DOHH2 (cell line): Measurements from ENCODE around the gene CYP17A1.

ENCODE experiments used
- EZH2phosphoT487 ChIP-seq: fragments of 200-600 bp; sonication (generic); IDR thresholded peaks from 2 replicates; pipeline ENCODE4 v1.6.1; 2017; ENCODE audit warnings: borderline replicate concordance, mild to moderate bottlenecking, antibody characterized with exemption, low read length, moderate library complexity, mixed read lengths
- TF ChIP-seq, protein P1 (sequence below): fragments of 200-600 bp; sonication (generic); IDR thresholded peaks from one replicate; pipeline ENCODE4 v1.5.1; 2014; ENCODE audit warnings: antibody characterized with exemption, mild to moderate bottlenecking, low read depth, low read length; ENCODE audit not compliant: poor library complexity, severe bottlenecking

DNA sequence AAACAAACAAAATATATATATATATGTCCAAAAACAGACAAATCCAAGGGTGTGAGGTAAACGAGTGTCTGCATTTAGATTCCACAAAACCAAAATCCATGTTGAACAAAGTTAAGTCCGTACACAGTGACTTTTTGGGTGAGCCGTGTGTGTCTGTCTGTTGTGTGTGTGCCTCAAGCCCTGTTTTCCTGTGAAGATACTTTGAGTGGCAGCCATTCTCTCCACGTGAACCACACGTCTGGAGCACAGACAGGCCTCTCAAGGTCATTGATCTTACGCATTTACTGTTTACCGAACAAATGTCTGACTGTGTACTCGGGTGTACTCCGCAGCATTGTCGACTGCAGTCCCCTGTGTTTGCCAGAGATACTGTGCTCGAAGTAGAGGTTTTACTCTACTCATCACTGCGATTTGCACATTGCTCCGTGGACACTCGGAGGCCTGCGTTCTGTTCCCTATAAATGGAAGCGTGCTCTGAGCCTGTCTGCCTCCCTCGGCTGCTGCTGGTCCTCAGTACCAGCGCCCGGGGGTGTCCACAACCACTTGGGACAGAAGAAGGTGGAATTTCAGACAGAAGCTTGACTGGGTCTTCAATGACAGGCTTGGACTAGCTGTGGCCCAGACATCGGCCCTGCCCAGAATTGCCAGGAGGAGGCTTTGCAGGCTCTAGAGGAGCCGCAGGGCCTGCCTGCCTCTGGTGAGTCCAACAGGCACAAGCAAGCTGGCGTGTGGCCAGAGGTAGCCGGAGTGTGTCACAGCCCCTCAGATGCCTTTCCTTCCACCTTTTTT, 22.1 kb downstream of the CYP17A1 start:
- TF ChIP-seq, protein P1, sequence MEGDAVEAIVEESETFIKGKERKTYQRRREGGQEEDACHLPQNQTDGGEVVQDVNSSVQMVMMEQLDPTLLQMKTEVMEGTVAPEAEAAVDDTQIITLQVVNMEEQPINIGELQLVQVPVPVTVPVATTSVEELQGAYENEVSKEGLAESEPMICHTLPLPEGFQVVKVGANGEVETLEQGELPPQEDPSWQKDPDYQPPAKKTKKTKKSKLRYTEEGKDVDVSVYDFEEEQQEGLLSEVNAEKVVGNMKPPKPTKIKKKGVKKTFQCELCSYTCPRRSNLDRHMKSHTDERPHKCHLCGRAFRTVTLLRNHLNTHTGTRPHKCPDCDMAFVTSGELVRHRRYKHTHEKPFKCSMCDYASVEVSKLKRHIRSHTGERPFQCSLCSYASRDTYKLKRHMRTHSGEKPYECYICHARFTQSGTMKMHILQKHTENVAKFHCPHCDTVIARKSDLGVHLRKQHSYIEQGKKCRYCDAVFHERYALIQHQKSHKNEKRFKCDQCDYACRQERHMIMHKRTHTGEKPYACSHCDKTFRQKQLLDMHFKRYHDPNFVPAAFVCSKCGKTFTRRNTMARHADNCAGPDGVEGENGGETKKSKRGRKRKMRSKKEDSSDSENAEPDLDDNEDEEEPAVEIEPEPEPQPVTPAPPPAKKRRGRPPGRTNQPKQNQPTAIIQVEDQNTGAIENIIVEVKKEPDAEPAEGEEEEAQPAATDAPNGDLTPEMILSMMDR: no peak
- TF ChIP-seq EZH2phosphoT487: no peak
